Measurements from ENCODE around the gene PON3.

DNA sequence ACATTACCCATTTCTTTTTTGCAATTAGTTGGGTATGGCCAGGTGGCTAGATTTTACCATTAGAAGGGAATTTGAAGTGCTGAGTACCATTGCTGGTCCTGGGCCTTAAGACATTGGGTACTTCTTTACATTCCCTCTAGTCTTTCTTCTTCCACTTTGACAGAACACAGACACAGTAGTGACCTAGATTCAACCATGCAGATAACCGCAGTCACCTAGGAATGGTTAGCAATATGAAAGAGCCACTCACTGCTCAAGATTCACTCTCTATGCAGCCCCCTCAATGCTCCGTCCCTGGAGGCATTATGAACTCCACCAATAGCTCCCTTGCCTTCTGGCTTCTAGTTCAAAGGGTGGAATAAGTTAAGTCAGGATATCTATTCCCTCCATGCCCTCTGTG is 55.7 kb downstream of the PON3 start:
- TF ChIP-seq, protein P1, sequence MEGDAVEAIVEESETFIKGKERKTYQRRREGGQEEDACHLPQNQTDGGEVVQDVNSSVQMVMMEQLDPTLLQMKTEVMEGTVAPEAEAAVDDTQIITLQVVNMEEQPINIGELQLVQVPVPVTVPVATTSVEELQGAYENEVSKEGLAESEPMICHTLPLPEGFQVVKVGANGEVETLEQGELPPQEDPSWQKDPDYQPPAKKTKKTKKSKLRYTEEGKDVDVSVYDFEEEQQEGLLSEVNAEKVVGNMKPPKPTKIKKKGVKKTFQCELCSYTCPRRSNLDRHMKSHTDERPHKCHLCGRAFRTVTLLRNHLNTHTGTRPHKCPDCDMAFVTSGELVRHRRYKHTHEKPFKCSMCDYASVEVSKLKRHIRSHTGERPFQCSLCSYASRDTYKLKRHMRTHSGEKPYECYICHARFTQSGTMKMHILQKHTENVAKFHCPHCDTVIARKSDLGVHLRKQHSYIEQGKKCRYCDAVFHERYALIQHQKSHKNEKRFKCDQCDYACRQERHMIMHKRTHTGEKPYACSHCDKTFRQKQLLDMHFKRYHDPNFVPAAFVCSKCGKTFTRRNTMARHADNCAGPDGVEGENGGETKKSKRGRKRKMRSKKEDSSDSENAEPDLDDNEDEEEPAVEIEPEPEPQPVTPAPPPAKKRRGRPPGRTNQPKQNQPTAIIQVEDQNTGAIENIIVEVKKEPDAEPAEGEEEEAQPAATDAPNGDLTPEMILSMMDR (IDR thresholded peaks at IDR 0.05) = no peak
- TF ChIP-seq POLR2A (IDR thresholded peaks at IDR 0.05) = no peak
